SK-N-SH (cell line): ENCODE results near the gene DRG1. TPM values are rescaled to one million over a fixed set of nuclear protein-coding genes. Genes with fewer than 3 reads are reported as not detected.

Experiments
- CTCF ChIA-PET: fragments of 300-600, 350-600 bp; formaldehyde crosslinking; extraction: SDS; loops from one replicate; lab custom pipeline; 2021; lab: Yijun Ruan, JAX
- POLR2A ChIA-PET: fragments of 350-600 bp; sonication (Branson Sonifier 250); formaldehyde crosslinking; extraction: SDS; loops from one replicate; lab custom pipeline; 2020; ENCODE audit warnings: antibody characterized with exemption, inconsistent platforms; lab: Yijun Ruan, JAX
- DNase-seq: peaks from one replicate; pipeline ENCODE4 v3.0.0; 2012
- H2AFZ ChIP-seq: fragments of 200-600 bp; sonication (generic); 2 replicates; pipeline ENCODE4 v1.8.1; 2016; ENCODE audit warnings: antibody characterized with exemption, mild to moderate bottlenecking, low read depth
- H3F3A ChIP-seq: fragments of 200-600 bp; sonication (generic); replicated peaks from 2 replicates; pipeline ENCODE3; 2016; ENCODE audit warnings: antibody characterized with exemption, mild to moderate bottlenecking; ENCODE audit not compliant: insufficient read depth
- H3K27ac ChIP-seq, 2 experiments: fragments of 200-500 bp in 1 of 2; fragments of 200-600 bp in 1 of 2; sonication (Bioruptor generic) in 1 of 2; sonication (generic), shearing (Covaris generic) in 1 of 2; 2 replicates each; pipeline versions ENCODE4 v1.5.1 to v1.6.1; 2014 to 2016; ENCODE audit warnings: low read depth in 2 of 2, inconsistent platforms in 1 of 2, low read length in 1 of 2, mild to moderate bottlenecking in 1 of 2, mixed read lengths in 1 of 2
- H3K27me3 ChIP-seq: fragments of 200-600 bp; sonication (generic), shearing (Covaris generic); 2 replicates; pipeline ENCODE4 v1.6.1; 2016; ENCODE audit warnings: mixed run types; ENCODE audit not compliant: insufficient read depth
- H3K36me3 ChIP-seq, 2 experiments: fragments of 200-500 bp in 1 of 2; fragments of 200-600 bp in 1 of 2; sonication (Bioruptor generic) in 1 of 2; sonication (generic) in 1 of 2; replicated peaks in 1 of 2; 2 replicates each; pipeline versions ENCODE3 to v1.5.1; 2014 to 2016; ENCODE audit warnings: low read length in 1 of 2, mild to moderate bottlenecking in 1 of 2; ENCODE audit not compliant: insufficient read depth in 2 of 2, control insufficient read depth in 1 of 2
- H3K4me1 ChIP-seq, 2 experiments: fragments of 200-500 bp in 1 of 2; fragments of 200-600 bp in 1 of 2; sonication (Bioruptor generic) in 1 of 2; sonication (generic), shearing (Covaris generic) in 1 of 2; 2 replicates each; pipeline versions ENCODE4 v1.5.1 to v1.6.1; 2014 to 2016; ENCODE audit warnings: low read depth in 1 of 2, low read length in 1 of 2, mixed run types in 1 of 2; ENCODE audit not compliant: insufficient read depth in 2 of 2, control insufficient read depth in 1 of 2
- H3K4me2 ChIP-seq: fragments of 200-600 bp; sonication (generic), shearing (Covaris generic); 2 replicates; pipeline ENCODE4 v1.6.1; 2017; ENCODE audit warnings: mixed run types
- H3K4me3 ChIP-seq, 2 experiments: fragments of 200-500 bp in 1 of 2; fragments of 200-600 bp in 1 of 2; sonication (Bioruptor generic) in 1 of 2; sonication (generic), shearing (Covaris generic) in 1 of 2; 2 replicates each; pipeline versions ENCODE4 v1.5.1 to v1.8.1; 2014 to 2016; ENCODE audit warnings: low read depth in 2 of 2, inconsistent platforms in 1 of 2, low read length in 1 of 2, mild to moderate bottlenecking in 1 of 2, mixed read lengths in 1 of 2, moderate library complexity in 1 of 2
- H3K79me2 ChIP-seq: fragments of 200-600 bp; sonication (generic); 2 replicates; pipeline ENCODE4 v1.8.1; 2017; ENCODE audit warnings: mild to moderate bottlenecking; ENCODE audit not compliant: insufficient read depth
- H3K9ac ChIP-seq: fragments of 200-600 bp; sonication (generic); 2 replicates; pipeline ENCODE4 v1.6.1; 2017; ENCODE audit warnings: mixed run types
- H3K9me2 ChIP-seq: fragments of 200-600 bp; sonication (generic); 2 replicates; pipeline ENCODE4 v1.6.1; 2017; ENCODE audit warnings: mixed run types
- H3K9me3 ChIP-seq: fragments of 200-600 bp; sonication (generic); 2 replicates; pipeline ENCODE4 v1.6.1; 2017; ENCODE audit warnings: mixed run types, mild to moderate bottlenecking, moderate library complexity
- H4K20me1 ChIP-seq: fragments of 200-600 bp; sonication (generic); 2 replicates; pipeline ENCODE4 v1.6.1; 2017; ENCODE audit warnings: mild to moderate bottlenecking, mixed run types; ENCODE audit not compliant: insufficient read depth
- ELF1 ChIP-seq: IDR thresholded peaks from 2 replicates; pipeline ENCODE4 v1.4.0; 2012
- EP300 ChIP-seq, 2 experiments: IDR thresholded peaks; 2 replicates each; pipeline versions ENCODE4 v1.4.0 to v1.6.1; 2012; ENCODE audit warnings: borderline replicate concordance in 1 of 2, low read depth in 1 of 2, low read length in 1 of 2
- FOSL2 ChIP-seq: IDR thresholded peaks from 2 replicates; pipeline ENCODE4 v1.4.0; 2012; ENCODE audit warnings: low read depth, mild to moderate bottlenecking, moderate library complexity, borderline replicate concordance
- GATA2 ChIP-seq: sonication (generic); formaldehyde crosslinking; IDR thresholded peaks from 2 replicates; pipeline ENCODE4 v1.5.0; 2020; ENCODE audit warnings: mild to moderate bottlenecking, missing genetic modification reagents
- POLR2AphosphoS5 ChIP-seq: IDR thresholded peaks from 2 replicates; pipeline ENCODE4 v1.6.1; 2012; ENCODE audit warnings: low read depth, low read length
- RXRA ChIP-seq: IDR thresholded peaks from 2 replicates; pipeline ENCODE4 v1.4.0; 2012; ENCODE audit warnings: low read depth, mild to moderate bottlenecking, borderline replicate concordance
- SIN3A ChIP-seq: IDR thresholded peaks from 2 replicates; pipeline ENCODE4 v1.6.1; 2012; ENCODE audit warnings: low read depth, mild to moderate bottlenecking, low read length, moderate library complexity, borderline replicate concordance
- TAF1 ChIP-seq: IDR thresholded peaks from 2 replicates; pipeline ENCODE4 v1.6.1; 2012; ENCODE audit warnings: low read depth, mild to moderate bottlenecking, low read length, moderate library complexity, borderline replicate concordance
- TCF12 ChIP-seq: IDR thresholded peaks from 2 replicates; pipeline ENCODE4 v1.4.0; 2012
- TEAD4 ChIP-seq: IDR thresholded peaks from 2 replicates; pipeline ENCODE4 v1.4.0; 2012; ENCODE audit warnings: mild to moderate bottlenecking, borderline replicate concordance; ENCODE audit not compliant: insufficient read depth
- WGBS: methylation state at CpG from one replicate; pipeline ENCODE4 v1.1.6; 2017; ENCODE audit warnings: low lambda C conversion rate; 5-methylcytosine and 5-hydroxymethylcytosine counted together
- polyA plus RNA-seq, 3 experiments: library from polyadenylated mRNA; depleted of rRNA; stranded (reverse); fragments of >200 nt; gene quantifications; 2 replicates each; pipeline ENCODE4 v1.2.3, GENCODE V29; 2012
- TF ChIP-seq, protein P1 (sequence below): fragments of 150-350 bp; IDR thresholded peaks from 2 replicates; pipeline ENCODE4 v1.6.1; 2017; ENCODE audit warnings: antibody characterized with exemption, low read length, low read depth, borderline replicate concordance
- TF ChIP-seq, protein P2 (sequence below): IDR thresholded peaks from 2 replicates; pipeline ENCODE4 v1.4.0; 2012; ENCODE audit warnings: low read depth, borderline replicate concordance
- TF ChIP-seq, protein P3 (sequence below): IDR thresholded peaks from 2 replicates; pipeline ENCODE4 v1.4.0; 2012; ENCODE audit warnings: low read depth, borderline replicate concordance
- TF ChIP-seq, protein P4 (sequence below): IDR thresholded peaks from 2 replicates; pipeline ENCODE4 v1.6.1; 2012; ENCODE audit warnings: mild to moderate bottlenecking, low read depth, low read length, moderate library complexity
- TF ChIP-seq, protein P5 (sequence below): IDR thresholded peaks from 2 replicates; pipeline ENCODE4 v1.4.0; 2012; ENCODE audit warnings: low read depth

Gene DRG1
- polyA plus RNA-seq, 1 of the 3 experiments (the other 2 are of a cell fraction) = 56.3 TPM

DNA sequence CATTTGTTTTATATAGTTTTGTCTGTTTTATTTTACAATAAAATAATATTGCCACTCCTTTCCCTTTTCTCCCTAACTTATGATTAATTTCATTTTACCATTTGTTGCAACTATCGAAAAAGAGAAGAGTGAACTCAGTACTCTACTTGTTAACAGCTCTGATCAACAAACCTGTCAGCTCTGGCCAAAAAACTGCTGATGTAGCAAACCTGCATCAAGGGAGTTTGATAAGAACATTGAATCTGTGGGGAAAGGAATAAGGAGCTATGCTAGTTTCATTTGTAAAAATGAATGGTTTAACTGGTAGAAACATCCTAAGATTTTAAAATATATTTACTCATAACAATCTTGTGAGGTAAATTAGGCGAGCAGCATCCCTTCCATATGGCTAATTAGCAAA, 47.4 kb downstream of the DRG1 start (continued):
- TF ChIP-seq GATA2 (CRISPR knock-in tag) = no peak
- TF ChIP-seq, protein P1, sequence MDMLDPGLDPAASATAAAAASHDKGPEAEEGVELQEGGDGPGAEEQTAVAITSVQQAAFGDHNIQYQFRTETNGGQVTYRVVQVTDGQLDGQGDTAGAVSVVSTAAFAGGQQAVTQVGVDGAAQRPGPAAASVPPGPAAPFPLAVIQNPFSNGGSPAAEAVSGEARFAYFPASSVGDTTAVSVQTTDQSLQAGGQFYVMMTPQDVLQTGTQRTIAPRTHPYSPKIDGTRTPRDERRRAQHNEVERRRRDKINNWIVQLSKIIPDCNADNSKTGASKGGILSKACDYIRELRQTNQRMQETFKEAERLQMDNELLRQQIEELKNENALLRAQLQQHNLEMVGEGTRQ = no peak
- no peak for TF ChIP-seq TEAD4
- TF ChIP-seq ELF1 = no peak
- no peak for TF ChIP-seq RXRA
- TF ChIP-seq, all 33 proteins: peak for 0

DNA sequence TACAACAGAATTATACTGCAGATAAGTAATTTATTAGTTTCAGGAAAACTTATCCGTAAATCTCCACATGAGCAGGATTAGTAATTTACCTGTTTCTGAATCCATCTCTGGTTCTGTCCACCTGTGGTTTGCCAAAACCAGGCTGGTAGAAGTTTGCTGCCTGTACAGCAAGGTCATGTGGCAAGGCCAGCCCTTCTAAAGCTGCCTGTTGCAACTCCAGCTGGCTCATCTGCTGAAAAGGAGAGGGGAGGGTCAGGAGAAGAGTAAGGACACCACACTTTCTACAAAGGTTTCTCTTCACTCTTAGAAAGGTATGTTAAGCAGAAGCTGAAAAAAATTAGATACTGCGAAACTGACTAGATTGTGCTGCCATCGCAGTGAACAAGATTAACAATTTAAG, 47.9 kb downstream of the DRG1 start:
- H3K9ac ChIP-seq = no peak overlapping the region
- peaks cover 11% of the 10 kb centered on the region for H3F3A ChIP-seq
- no peaks in the 10 kb centered on the region for H3K4me1 ChIP-seq
- H3K9me3 ChIP-seq = no peaks in the 10 kb centered on the region
- H3K4me3 ChIP-seq = no peak overlapping the region
- no peak overlapping the region for H2AFZ ChIP-seq
- WGBS = 97% methylated on average over 3 of the region's 3 CpGs
- H3K4me2 ChIP-seq = no peak overlapping the region
- ChIA-PET CTCF (interaction anchor here (1.0 kb wide), 2 partner anchors 20 to 298 kb away, joined by 3 read pairs; no protein-coding TSS in a partner anchor), POLR2A (no interaction called here)
- no peaks in the 10 kb centered on the region for H3K27me3 ChIP-seq
- peaks cover 31 to 52% of the 10 kb centered on the region in 2 experiments for H3K36me3 ChIP-seq
- H3K79me2 ChIP-seq = peaks cover 3% of the 10 kb centered on the region; the same call in 1 of the 2 replicates
- DNase-seq = no peak
- H4K20me1 ChIP-seq = no peaks in the 10 kb centered on the region
- TF ChIP-seq SIN3A = no peak
- TF ChIP-seq TAF1 = no peak
- TF ChIP-seq, protein P2, sequence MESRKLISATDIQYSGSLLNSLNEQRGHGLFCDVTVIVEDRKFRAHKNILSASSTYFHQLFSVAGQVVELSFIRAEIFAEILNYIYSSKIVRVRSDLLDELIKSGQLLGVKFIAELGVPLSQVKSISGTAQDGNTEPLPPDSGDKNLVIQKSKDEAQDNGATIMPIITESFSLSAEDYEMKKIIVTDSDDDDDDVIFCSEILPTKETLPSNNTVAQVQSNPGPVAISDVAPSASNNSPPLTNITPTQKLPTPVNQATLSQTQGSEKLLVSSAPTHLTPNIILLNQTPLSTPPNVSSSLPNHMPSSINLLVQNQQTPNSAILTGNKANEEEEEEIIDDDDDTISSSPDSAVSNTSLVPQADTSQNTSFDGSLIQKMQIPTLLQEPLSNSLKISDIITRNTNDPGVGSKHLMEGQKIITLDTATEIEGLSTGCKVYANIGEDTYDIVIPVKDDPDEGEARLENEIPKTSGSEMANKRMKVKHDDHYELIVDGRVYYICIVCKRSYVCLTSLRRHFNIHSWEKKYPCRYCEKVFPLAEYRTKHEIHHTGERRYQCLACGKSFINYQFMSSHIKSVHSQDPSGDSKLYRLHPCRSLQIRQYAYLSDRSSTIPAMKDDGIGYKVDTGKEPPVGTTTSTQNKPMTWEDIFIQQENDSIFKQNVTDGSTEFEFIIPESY = no peak
- no peak for TF ChIP-seq FOSL2
- no peak for TF ChIP-seq EP300 (IDR thresholded peaks at IDR 0.05; ENCODE audit: borderline replicate concordance in 1 of 2, low read depth in 1 of 2, low read length in 1 of 2)
- TF ChIP-seq, protein P3, sequence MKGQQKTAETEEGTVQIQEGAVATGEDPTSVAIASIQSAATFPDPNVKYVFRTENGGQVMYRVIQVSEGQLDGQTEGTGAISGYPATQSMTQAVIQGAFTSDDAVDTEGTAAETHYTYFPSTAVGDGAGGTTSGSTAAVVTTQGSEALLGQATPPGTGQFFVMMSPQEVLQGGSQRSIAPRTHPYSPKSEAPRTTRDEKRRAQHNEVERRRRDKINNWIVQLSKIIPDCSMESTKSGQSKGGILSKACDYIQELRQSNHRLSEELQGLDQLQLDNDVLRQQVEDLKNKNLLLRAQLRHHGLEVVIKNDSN = no peak
- no peak for TF ChIP-seq POLR2AphosphoS5
- TF ChIP-seq, protein P4, sequence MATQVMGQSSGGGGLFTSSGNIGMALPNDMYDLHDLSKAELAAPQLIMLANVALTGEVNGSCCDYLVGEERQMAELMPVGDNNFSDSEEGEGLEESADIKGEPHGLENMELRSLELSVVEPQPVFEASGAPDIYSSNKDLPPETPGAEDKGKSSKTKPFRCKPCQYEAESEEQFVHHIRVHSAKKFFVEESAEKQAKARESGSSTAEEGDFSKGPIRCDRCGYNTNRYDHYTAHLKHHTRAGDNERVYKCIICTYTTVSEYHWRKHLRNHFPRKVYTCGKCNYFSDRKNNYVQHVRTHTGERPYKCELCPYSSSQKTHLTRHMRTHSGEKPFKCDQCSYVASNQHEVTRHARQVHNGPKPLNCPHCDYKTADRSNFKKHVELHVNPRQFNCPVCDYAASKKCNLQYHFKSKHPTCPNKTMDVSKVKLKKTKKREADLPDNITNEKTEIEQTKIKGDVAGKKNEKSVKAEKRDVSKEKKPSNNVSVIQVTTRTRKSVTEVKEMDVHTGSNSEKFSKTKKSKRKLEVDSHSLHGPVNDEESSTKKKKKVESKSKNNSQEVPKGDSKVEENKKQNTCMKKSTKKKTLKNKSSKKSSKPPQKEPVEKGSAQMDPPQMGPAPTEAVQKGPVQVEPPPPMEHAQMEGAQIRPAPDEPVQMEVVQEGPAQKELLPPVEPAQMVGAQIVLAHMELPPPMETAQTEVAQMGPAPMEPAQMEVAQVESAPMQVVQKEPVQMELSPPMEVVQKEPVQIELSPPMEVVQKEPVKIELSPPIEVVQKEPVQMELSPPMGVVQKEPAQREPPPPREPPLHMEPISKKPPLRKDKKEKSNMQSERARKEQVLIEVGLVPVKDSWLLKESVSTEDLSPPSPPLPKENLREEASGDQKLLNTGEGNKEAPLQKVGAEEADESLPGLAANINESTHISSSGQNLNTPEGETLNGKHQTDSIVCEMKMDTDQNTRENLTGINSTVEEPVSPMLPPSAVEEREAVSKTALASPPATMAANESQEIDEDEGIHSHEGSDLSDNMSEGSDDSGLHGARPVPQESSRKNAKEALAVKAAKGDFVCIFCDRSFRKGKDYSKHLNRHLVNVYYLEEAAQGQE = no peak
- TF ChIP-seq, protein P5, sequence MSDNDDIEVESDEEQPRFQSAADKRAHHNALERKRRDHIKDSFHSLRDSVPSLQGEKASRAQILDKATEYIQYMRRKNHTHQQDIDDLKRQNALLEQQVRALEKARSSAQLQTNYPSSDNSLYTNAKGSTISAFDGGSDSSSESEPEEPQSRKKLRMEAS = no peak
- TF ChIP-seq TCF12 = no peak
- H3K9me2 ChIP-seq = no peaks in the 10 kb centered on the region
- no peak overlapping the region for H3K27ac ChIP-seq
